Loucy (cell line): Measurements from ENCODE around the gene ASB2.

ENCODE experiments used
- EZH2phosphoT487 ChIP-seq: fragments of 200-600 bp; IDR thresholded peaks from 2 replicates; pipeline ENCODE4 v1.6.1; 2018; ENCODE audit warnings: antibody characterized with exemption, mild to moderate bottlenecking, moderate library complexity, borderline replicate concordance
- TF ChIP-seq, protein P1 (sequence below): fragments of 200-600 bp; sonication (generic); conservative IDR thresholded peaks from 2 replicates; pipeline ENCODE4 v1.5.1; 2014; ENCODE audit warnings: mild to moderate bottlenecking, antibody characterized with exemption, low read length

DNA sequence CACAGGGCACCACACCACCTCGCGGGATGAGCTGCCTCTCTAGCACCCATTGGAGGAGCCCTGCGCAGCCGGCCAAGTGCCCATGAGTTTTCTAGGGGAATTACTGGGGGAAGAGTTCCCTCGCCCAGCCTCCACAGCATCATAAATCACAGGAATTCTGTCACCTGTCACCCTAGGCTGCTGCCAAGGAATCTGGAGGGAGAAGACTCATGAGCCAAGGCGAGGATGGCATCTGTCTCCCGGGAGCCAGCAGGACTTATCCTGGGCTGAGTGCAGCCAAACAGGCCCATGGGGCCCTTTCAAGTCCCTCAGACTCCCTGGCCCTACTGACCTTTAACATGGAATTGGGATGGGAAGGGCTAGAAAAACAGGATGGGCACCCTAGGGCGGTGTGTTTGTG is 41.9 kb upstream of the ASB2 start:
- TF ChIP-seq, protein P1, sequence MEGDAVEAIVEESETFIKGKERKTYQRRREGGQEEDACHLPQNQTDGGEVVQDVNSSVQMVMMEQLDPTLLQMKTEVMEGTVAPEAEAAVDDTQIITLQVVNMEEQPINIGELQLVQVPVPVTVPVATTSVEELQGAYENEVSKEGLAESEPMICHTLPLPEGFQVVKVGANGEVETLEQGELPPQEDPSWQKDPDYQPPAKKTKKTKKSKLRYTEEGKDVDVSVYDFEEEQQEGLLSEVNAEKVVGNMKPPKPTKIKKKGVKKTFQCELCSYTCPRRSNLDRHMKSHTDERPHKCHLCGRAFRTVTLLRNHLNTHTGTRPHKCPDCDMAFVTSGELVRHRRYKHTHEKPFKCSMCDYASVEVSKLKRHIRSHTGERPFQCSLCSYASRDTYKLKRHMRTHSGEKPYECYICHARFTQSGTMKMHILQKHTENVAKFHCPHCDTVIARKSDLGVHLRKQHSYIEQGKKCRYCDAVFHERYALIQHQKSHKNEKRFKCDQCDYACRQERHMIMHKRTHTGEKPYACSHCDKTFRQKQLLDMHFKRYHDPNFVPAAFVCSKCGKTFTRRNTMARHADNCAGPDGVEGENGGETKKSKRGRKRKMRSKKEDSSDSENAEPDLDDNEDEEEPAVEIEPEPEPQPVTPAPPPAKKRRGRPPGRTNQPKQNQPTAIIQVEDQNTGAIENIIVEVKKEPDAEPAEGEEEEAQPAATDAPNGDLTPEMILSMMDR, result no peak
- no peak for TF ChIP-seq EZH2phosphoT487
